GM23338 (cell line): Measurements from ENCODE around the gene RHOG. TPM values are rescaled to one million over a fixed set of nuclear protein-coding genes. Genes with fewer than 3 reads are reported as not detected.

ENCODE experiments used
- ATAC-seq: fragments of 200-7000 bp; cut with Tn5 transposase; 3 replicates; pipeline ENCODE4 v1.9.1; 2020
- DNase-seq: peaks from one replicate; pipeline ENCODE4 v3.0.0-alpha.2; 2015; ENCODE audit warnings: low spot score
- H2AFZ ChIP-seq: fragments of 200-600 bp; sonication (generic); 2 replicates; pipeline ENCODE4 v1.8.0; 2016; ENCODE audit warnings: antibody characterized with exemption, mild to moderate bottlenecking, moderate library complexity
- H3F3A ChIP-seq: fragments of 200-600 bp; sonication (generic); replicated peaks from 2 replicates; pipeline ENCODE4 v1.8.0; 2017; ENCODE audit warnings: antibody characterized with exemption, mixed run types, low read depth
- H3K27ac ChIP-seq: fragments of 200-600 bp; sonication (generic); 2 replicates; pipeline ENCODE4 v1.6.1; 2016; ENCODE audit warnings: low read depth
- H3K27me3 ChIP-seq: fragments of 200-600 bp; sonication (generic); 2 replicates; pipeline ENCODE4 v1.8.0; 2016; ENCODE audit warnings: mild to moderate bottlenecking, mixed run types, moderate library complexity; ENCODE audit not compliant: insufficient read depth
- H3K36me3 ChIP-seq: fragments of 200-600 bp; sonication (generic); 2 replicates; pipeline ENCODE4 v1.8.0; 2016; ENCODE audit warnings: mild to moderate bottlenecking; ENCODE audit not compliant: insufficient read depth
- H3K4me1 ChIP-seq: fragments of 200-600 bp; sonication (generic); 2 replicates; pipeline ENCODE4 v1.8.0; 2016; ENCODE audit warnings: mild to moderate bottlenecking, moderate library complexity; ENCODE audit not compliant: insufficient read depth
- H3K4me2 ChIP-seq: fragments of 200-600 bp; sonication (generic); 2 replicates; pipeline ENCODE4 v1.7.1; 2017; ENCODE audit warnings: mixed run types
- H3K4me3 ChIP-seq: fragments of 200-600 bp; sonication (generic); 2 replicates; pipeline ENCODE4 v1.6.1; 2016; ENCODE audit warnings: mixed run types
- H3K79me2 ChIP-seq: fragments of 200-600 bp; sonication (generic); replicated peaks from 2 replicates; pipeline ENCODE4 v1.8.0; 2017; ENCODE audit warnings: mild to moderate bottlenecking; ENCODE audit not compliant: insufficient read depth
- H3K9me2 ChIP-seq: fragments of 200-600 bp; sonication (generic); 2 replicates; pipeline ENCODE4 v1.8.0; 2017; ENCODE audit not compliant: insufficient read depth
- H4K20me1 ChIP-seq: fragments of 200-600 bp; sonication (generic); replicated peaks from 2 replicates; pipeline ENCODE4 v1.8.0; 2017; ENCODE audit warnings: mild to moderate bottlenecking; ENCODE audit not compliant: insufficient read depth
- H3K27ac Mint-ChIP-seq: 2 replicates; pipeline ENCODE4 v1.8.0; 2020; ENCODE audit warnings: inconsistent platforms, mild to moderate bottlenecking, moderate library complexity, mixed read lengths
- H3K27me3 Mint-ChIP-seq: 3 replicates; pipeline ENCODE4 v1.8.0; 2022; ENCODE audit warnings: low read depth, mild to moderate bottlenecking, moderate library complexity, mixed read lengths, inconsistent platforms; ENCODE audit not compliant: insufficient read depth, poor library complexity
- H3K36me3 Mint-ChIP-seq: 3 replicates; pipeline ENCODE4 v1.8.0; 2021; ENCODE audit warnings: low read depth, mild to moderate bottlenecking, inconsistent platforms, moderate library complexity, mixed read lengths
- H3K4me1 Mint-ChIP-seq: 3 replicates; pipeline ENCODE4 v1.8.0; 2020; ENCODE audit warnings: mild to moderate bottlenecking, inconsistent platforms, mixed read lengths
- H3K4me3 Mint-ChIP-seq: 3 replicates; pipeline ENCODE4 v1.8.0; 2021; ENCODE audit warnings: moderate library complexity, mild to moderate bottlenecking, inconsistent platforms, mixed read lengths
- H3K9me3 Mint-ChIP-seq: 3 replicates; pipeline ENCODE4 v1.8.0; 2020; ENCODE audit warnings: moderate library complexity, mild to moderate bottlenecking, inconsistent platforms, mixed read lengths
- EZH2 ChIP-seq: fragments of 200-600 bp; sonication (generic); IDR thresholded peaks from one replicate; pipeline ENCODE4 v1.8.0; 2017; ENCODE audit warnings: antibody characterized with exemption, mild to moderate bottlenecking, low read depth; ENCODE audit not compliant: unreplicated experiment
- ZNF331 ChIP-seq: fragments of 250-450 bp; sonication (Bioruptor Pico); IDR thresholded peaks from 2 replicates; pipeline ENCODE4 v1.5.0; 2020; ENCODE audit warnings: low read depth, mild to moderate bottlenecking, moderate library complexity
- ZNF462 ChIP-seq: fragments of 250-450 bp; sonication (Bioruptor Pico); IDR thresholded peaks from 2 replicates; pipeline ENCODE4 v1.5.0; 2020; ENCODE audit warnings: mild to moderate bottlenecking, moderate library complexity
- polyA plus RNA-seq: library from polyadenylated mRNA; unstranded; fragments of >200 nt; fragmentation: Nextera tagmentation; extraction: Ambion mirVana; gene quantifications from 2 replicates; pipeline ENCODE4 v1.2.1, GENCODE V29; 2016
- total RNA-seq: library from RNA; depleted of rRNA; stranded (reverse); fragments of >200 nt; shearing (Covaris generic); gene quantifications from 2 replicates; pipeline ENCODE4 v1.2.3, GENCODE V29; 2014
- TF ChIP-seq, protein P1 (sequence below): IDR thresholded peaks from 2 replicates; pipeline ENCODE4 v1.6.1; 2016; ENCODE audit warnings: antibody characterized with exemption
- TF ChIP-seq, protein P2 (sequence below), 2 experiments: fragments of 200-600 bp in 1 of 2; sonication (generic) in 1 of 2; conservative IDR thresholded peaks; 2 replicates each; pipeline versions ENCODE4 v1.5.1 to v1.6.1; 2016 to 2017; ENCODE audit warnings: antibody characterized with exemption in 2 of 2, low read depth in 2 of 2, mild to moderate bottlenecking in 2 of 2, moderate library complexity in 1 of 2

Gene RHOG
- total and polyA plus RNA-seq, 2 experiments from 2014 or later = 26.3 to 38.6 TPM

DNA sequence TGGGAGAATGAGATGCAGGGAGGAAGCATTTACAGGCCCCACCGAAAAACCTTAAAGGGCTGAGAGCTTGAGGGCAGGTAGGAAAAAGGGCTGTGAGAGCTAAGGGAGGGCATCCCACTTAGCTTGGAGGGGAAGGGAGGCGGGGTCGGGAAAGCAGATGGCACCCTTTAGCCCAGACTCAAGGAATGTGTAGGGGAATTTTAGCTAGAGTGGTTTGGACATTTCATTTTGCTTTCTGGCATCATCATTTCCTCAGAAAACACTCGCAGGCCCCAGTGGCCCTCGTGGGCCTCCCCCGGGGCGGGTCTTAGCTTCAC, 13.9 kb upstream of the RHOG start:
- Mint-ChIP-seq H3K27me3 (peaks cover 16% of the 10 kb centered on the region), H3K27ac (no peak overlapping the region), H3K36me3 (no peaks in the 10 kb centered on the region; the same call in 2 of the 3 replicates), H3K9me3 (no peaks in the 10 kb centered on the region), H3K4me3 (peak overlapping the region; percentile 79), H3K4me1 (peaks cover 32% of the 10 kb centered on the region)
- Histone ChIP-seq H3K9me2 (no peaks in the 10 kb centered on the region), H3K79me2 (0 out of 2 replicates have a peak, but pooled peaks cover 4% of the 10 kb centered on the region), H3K4me1 (peaks cover 30% of the 10 kb centered on the region), H3K4me3 (peak overlapping the region; percentile 93), H3K27ac (no peak overlapping the region), H2AFZ (peak overlapping the region; percentile 97), H3F3A (peaks cover 5% of the 10 kb centered on the region; the same call in 1 of the 2 replicates), H3K27me3 (peaks cover 19% of the 10 kb centered on the region), H3K4me2 (peak overlapping the region; percentile 91), H3K36me3 (no peaks in the 10 kb centered on the region), H4K20me1 (peaks cover 6% of the 10 kb centered on the region; the same call in 1 of the 2 replicates)
- DNase-seq (peak; percentile 68), ATAC-seq (peak; percentile 23)
- TF ChIP-seq, protein P1, sequence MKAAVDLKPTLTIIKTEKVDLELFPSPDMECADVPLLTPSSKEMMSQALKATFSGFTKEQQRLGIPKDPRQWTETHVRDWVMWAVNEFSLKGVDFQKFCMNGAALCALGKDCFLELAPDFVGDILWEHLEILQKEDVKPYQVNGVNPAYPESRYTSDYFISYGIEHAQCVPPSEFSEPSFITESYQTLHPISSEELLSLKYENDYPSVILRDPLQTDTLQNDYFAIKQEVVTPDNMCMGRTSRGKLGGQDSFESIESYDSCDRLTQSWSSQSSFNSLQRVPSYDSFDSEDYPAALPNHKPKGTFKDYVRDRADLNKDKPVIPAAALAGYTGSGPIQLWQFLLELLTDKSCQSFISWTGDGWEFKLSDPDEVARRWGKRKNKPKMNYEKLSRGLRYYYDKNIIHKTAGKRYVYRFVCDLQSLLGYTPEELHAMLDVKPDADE = peak; percentile 35; the same call in 1 of the 2 replicates
- no peak for TF ChIP-seq EZH2
- TF ChIP-seq ZNF462 (CRISPR knock-in tag) = no peak
- TF ChIP-seq ZNF331 (CRISPR knock-in tag) = no peak
- TF ChIP-seq, protein P2, sequence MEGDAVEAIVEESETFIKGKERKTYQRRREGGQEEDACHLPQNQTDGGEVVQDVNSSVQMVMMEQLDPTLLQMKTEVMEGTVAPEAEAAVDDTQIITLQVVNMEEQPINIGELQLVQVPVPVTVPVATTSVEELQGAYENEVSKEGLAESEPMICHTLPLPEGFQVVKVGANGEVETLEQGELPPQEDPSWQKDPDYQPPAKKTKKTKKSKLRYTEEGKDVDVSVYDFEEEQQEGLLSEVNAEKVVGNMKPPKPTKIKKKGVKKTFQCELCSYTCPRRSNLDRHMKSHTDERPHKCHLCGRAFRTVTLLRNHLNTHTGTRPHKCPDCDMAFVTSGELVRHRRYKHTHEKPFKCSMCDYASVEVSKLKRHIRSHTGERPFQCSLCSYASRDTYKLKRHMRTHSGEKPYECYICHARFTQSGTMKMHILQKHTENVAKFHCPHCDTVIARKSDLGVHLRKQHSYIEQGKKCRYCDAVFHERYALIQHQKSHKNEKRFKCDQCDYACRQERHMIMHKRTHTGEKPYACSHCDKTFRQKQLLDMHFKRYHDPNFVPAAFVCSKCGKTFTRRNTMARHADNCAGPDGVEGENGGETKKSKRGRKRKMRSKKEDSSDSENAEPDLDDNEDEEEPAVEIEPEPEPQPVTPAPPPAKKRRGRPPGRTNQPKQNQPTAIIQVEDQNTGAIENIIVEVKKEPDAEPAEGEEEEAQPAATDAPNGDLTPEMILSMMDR (conservative IDR thresholded peaks at IDR 0.05; ENCODE audit: low read depth in 2 of 2) = no peak
